Kidney epithelial cell (primary cell): ENCODE data around the gene DLD. TPM values are rescaled to one million over a fixed set of nuclear protein-coding genes. Genes with fewer than 3 reads are reported as not detected.

Experiments used
- DNase-seq: peaks from one replicate; pipeline ENCODE4 v3.0.0-alpha.2; 2010; ENCODE audit warnings: low read depth
- H3K27me3 ChIP-seq: 2 replicates; pipeline ENCODE4 v1.6.0; 2011; ENCODE audit warnings: low read length; ENCODE audit not compliant: control insufficient read depth, insufficient read depth
- H3K36me3 ChIP-seq: 2 replicates; pipeline ENCODE4 v1.5.1; 2011; ENCODE audit warnings: low read length; ENCODE audit not compliant: control insufficient read depth, insufficient read depth
- H3K4me3 ChIP-seq: 2 replicates; pipeline ENCODE4 v1.5.1; 2011; ENCODE audit warnings: low read depth, mild to moderate bottlenecking, control low read depth, low read length
- CTCF ChIP-seq: IDR thresholded peaks from 2 replicates; pipeline ENCODE4 v1.5.1; 2011; ENCODE audit warnings: mild to moderate bottlenecking, moderate library complexity, low read length, control low read depth, inconsistent platforms; ENCODE audit not compliant: insufficient read depth, poor library complexity, severe bottlenecking
- total RNA-seq: library from RNA; depleted of rRNA; stranded (reverse); fragments of >200 nt; gene quantifications from 2 replicates; pipeline ENCODE4 v1.2.3, GENCODE V29; 2015

Gene DLD
- total RNA-seq, 1 donor from 2014 or later, result 68.8 TPM

DNA sequence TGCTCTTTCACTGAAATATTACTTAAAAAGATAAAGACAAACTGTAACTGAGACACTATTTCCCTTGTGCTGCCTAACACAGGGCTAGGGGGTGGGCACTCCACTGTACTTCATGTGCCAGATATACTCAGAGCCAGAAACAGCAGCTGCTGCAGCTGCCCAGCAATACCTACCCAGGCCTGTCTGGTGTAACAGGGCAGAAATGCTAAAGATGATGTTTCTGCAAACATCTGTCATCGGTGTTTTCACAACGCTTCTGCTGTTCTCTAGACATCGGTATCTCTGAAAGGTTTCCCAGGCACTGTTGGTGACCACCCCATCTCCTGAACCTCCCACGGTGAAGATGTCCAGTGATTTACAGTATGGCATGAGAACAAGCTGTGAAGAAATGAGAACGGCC, 69.3 kb downstream of the DLD start:
- TF ChIP-seq CTCF, result no peak
- no peak overlapping the region for H3K4me3 ChIP-seq
- H3K36me3 ChIP-seq, result peaks cover 14% of the 10 kb centered on the region
- no peak for DNase-seq
- no peaks in the 10 kb centered on the region for H3K27me3 ChIP-seq

DNA sequence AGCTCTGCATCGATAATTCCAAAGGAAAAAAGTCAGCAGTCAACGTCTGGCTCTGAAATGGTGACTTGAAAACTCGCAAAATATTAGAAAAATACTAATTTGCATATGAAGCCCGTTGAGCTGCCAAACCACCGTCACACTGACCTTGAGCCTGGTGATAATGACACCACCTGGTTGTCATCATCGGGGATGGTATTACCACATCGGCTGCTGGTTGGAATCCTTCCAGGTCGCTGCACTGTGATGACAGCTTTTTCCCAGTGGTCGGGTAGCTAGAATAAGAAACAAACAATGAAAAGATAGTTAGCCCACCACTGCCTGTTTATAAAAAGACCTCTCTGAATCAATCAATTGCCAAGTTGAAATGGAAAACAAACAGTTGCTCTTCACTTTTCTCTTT, 70.4 kb downstream of the DLD start:
- no peak overlapping the region for H3K4me3 ChIP-seq
- TF ChIP-seq CTCF, result no peak
- no peak for DNase-seq
- no peaks in the 10 kb centered on the region for H3K27me3 ChIP-seq
- H3K36me3 ChIP-seq, result peaks cover 13% of the 10 kb centered on the region

GRCh38 chr7:107962817-107963216, 71.8 kb downstream of the DLD start:
- H3K4me3 ChIP-seq, result no peak overlapping the region
- DNase-seq, result no peak
- TF ChIP-seq CTCF, result no peak
- H3K27me3 ChIP-seq, result no peaks in the 10 kb centered on the region
- H3K36me3 ChIP-seq, result peaks cover 12% of the 10 kb centered on the region

DNA sequence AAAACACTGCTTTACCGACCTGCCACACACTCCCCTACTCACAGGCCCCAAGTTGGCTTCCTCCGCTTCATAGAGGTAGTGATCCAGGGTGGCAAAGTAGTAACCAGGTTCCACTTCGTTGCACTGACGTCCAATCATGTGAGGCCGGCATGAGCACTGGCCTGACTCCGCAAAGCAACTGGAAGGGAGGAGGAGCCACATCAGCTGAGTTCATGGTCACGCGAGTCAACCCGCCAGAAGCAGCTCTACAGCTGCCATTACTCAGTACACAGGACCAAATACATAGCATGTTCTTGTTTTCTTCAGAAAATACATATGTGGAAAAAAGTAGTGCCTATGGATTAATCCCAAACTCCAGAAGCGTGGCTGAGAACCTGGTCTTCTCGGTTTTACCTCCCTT, 73.5 kb downstream of the DLD start:
- TF ChIP-seq CTCF, result no peak
- no peak for DNase-seq
- Histone ChIP-seq H3K4me3 (no peak overlapping the region), H3K36me3 (peaks cover 9% of the 10 kb centered on the region), H3K27me3 (no peaks in the 10 kb centered on the region)

DNA sequence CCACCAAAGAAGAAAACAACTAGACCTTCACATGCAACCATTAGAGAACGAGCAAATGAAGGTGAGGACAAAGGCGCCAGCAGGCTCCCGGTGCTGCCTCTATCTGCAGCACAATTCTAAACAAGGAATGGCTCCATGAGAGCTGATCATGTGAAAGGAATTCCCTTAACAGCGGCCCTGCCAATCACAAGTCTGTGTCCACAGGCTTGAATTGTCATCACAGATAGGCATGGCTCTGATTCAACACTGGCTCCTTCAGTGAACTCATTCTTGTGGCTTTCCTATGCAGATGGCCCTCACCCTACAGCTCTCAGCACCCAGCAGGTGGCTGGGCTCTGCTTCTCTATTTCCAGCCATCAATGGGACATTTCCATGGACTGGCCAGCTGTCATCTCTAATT, 75.7 kb downstream of the DLD start:
- no peak overlapping the region for H3K4me3 ChIP-seq
- peak; percentile 79 for DNase-seq
- no peak for TF ChIP-seq CTCF
- peaks cover 3% of the 10 kb centered on the region for H3K36me3 ChIP-seq
- no peaks in the 10 kb centered on the region for H3K27me3 ChIP-seq

DNA sequence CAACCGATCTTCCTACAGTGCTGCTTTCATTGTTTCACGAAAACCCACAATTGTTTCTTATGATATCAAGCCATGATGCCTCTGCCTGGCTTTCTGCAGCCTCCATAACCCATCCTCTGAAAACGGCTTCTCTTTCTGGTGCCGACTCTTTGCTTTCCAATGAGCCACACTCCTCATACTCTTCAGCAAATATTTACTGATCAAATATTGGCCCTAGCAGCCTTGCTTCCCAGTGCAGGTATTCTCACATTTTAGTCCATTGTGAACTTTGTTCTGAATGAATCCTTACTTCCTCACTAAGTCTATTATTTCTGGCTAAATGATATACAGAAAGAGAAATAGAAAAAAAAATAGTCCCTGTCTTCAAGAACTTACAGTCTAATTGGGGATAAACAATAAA, 76.4 kb downstream of the DLD start:
- H3K27me3 ChIP-seq, result no peaks in the 10 kb centered on the region
- TF ChIP-seq CTCF, result no peak
- no peak for DNase-seq
- no peak overlapping the region for H3K4me3 ChIP-seq
- peaks cover 5% of the 10 kb centered on the region for H3K36me3 ChIP-seq
